GM10248 (cell line): ENCODE results near the gene TRIM31.

Source experiments
- CTCF ChIA-PET: fragments of 300-600 bp; sonication (Branson Sonifier 250); formaldehyde crosslinking; extraction: SDS; loops from one replicate; lab custom pipeline; 2021; ENCODE audit warnings: antibody characterized with exemption; lab: Yijun Ruan, JAX
- POLR2A ChIA-PET: fragments of 350-650 bp; sonication (Branson Sonifier 250); formaldehyde crosslinking; extraction: SDS; loops from one replicate; lab custom pipeline; 2020; ENCODE audit warnings: antibody characterized with exemption; lab: Yijun Ruan, JAX
- DNase-seq: peaks from one replicate; pipeline ENCODE4 v3.0.0; 2012; ENCODE audit errors: extremely low spot score
- CTCF ChIP-seq: IDR thresholded peaks from 2 replicates; pipeline ENCODE4 v1.5.1; 2012; ENCODE audit warnings: mild to moderate bottlenecking, low read depth; ENCODE audit errors: extremely low read depth, missing control alignments, control extremely low read depth

Gene TRIM31

GRCh38 chr6:30136570-30137286, 23.8 kb upstream of the TRIM31 start:
- ChIA-PET CTCF (interaction anchor here (1.3 to 10.1 kb wide), 3 partner anchors 11 to 32 kb away, joined by 3 to 313 read pairs (median 4); no protein-coding TSS in a partner anchor), POLR2A (no interaction called here)
- no peak for TF ChIP-seq CTCF
- no peak for DNase-seq

GRCh38 chr6:30135757-30136156, 22.9 kb upstream of the TRIM31 start, which contains the start of gene TRIM40:
Gene TRIM40 (plus strand): TSS chr6:30136140. CDS start chr6:30137037, 897 bp downstream.
- no peak for TF ChIP-seq CTCF
- CTCF ChIA-PET: interaction anchor here (1.3 to 10.1 kb wide), 3 partner anchors 12 to 31 kb away, joined by 3 to 313 read pairs (median 4); no protein-coding TSS in a partner anchor
- POLR2A ChIA-PET: no interaction called here
- no peak for DNase-seq

- no peak for TF ChIP-seq CTCF
- ChIA-PET CTCF (interaction anchor here (1.3 to 10.1 kb wide), 2 partner anchors 12 to 30 kb away, joined by 4 to 313 read pairs; no protein-coding TSS in a partner anchor), POLR2A (no interaction called here)
- DNase-seq: no peak
Observed at GRCh38 chr6:30135147-30135546, 22.3 kb upstream of the TRIM31 start.

- ChIA-PET CTCF (interaction anchor here (0.8 to 10.1 kb wide), 37 partner anchors 8 to 435 kb away, joined by 3 to 313 read pairs (median 6); partner anchors contain the start of genes POLR1H, PPP1R11 and TRIM31), POLR2A (interaction anchor here (1.3 kb wide), 1 partner anchor 30 kb away, joined by 3 read pairs; no protein-coding TSS in a partner anchor)
- DNase-seq: no peak
- no peak for TF ChIP-seq CTCF
Observed at GRCh38 chr6:30131947-30132497, 19.1 kb upstream of the TRIM31 start.

GRCh38 chr6:30130887-30131862, 18.3 kb upstream of the TRIM31 start:
- ChIA-PET POLR2A (interaction anchor here (1.3 kb wide), 1 partner anchor 29 kb away, joined by 3 read pairs; no protein-coding TSS in a partner anchor), CTCF (interaction anchor here (0.7 to 10.1 kb wide), 52 partner anchors 9 to 478 kb away, joined by 3 to 313 read pairs (median 4); partner anchors contain the start of genes POLR1H, PPP1R11 and TRIM31)
- peak; percentile 85 for DNase-seq
- peak; percentile 99 for TF ChIP-seq CTCF
